ENCODE measurements around the gene PLEKHA6. TPM values are rescaled to one million over a fixed set of nuclear protein-coding genes. Genes with fewer than 3 reads are reported as not detected.
A peak's percentile ranks its signal among the peaks of the same experiment; 100 is the strongest.

Gene PLEKHA6
- 4.9 TPM for total RNA-seq

- DNase-seq (ENCODE audit: low spot score in 2 of 2) = no peak
- H3K27me3 ChIP-seq = no peaks in the 10 kb centered on the region
- TF ChIP-seq CTCF (IDR thresholded peaks at IDR 0.05) = no peak
- H3K9me3 ChIP-seq = no peaks in the 10 kb centered on the region
- H3K27ac ChIP-seq = no peak within 1 kb of the TSS
- intact Hi-C loops (cut with DNase I) = loop anchor here (5.0 to 10.0 kb wide), 2 partner anchors 147 to 495 kb away; partner anchors contain the start of genes GOLT1A and SNRPE
- no peaks in the 10 kb centered on the region for H3K36me3 ChIP-seq
- H3K4me3 ChIP-seq = no peak within 1 kb of the TSS
- H3K4me1 ChIP-seq = peaks cover 2 to 4% of the 10 kb centered on the region in 2 donors
Measured at GRCh38 chr1:204359474-204360255, at the start of gene PLEKHA6. PLEKHA6 (minus strand) TSS chr1:204359929; CDS start chr1:204273727, 86,202 bp downstream.

GRCh38 chr1:204409123-204409522, 49.4 kb upstream of the PLEKHA6 start:
- peaks cover 7 to 18% of the 10 kb centered on the region in 2 donors for H3K36me3 ChIP-seq
- H3K27ac ChIP-seq = peak overlapping the region; percentile 98 to 100
- H3K4me1 ChIP-seq = peaks cover 3 to 19% of the 10 kb centered on the region in 2 donors
- no peak for TF ChIP-seq CTCF (IDR thresholded peaks at IDR 0.05)
- no peaks in the 10 kb centered on the region for H3K9me3 ChIP-seq
- intact Hi-C loops (cut with DNase I) = no loop called here
- peak overlapping the region; percentile 76 to 100 for H3K4me3 ChIP-seq
- DNase-seq (ENCODE audit: low spot score in 2 of 2) = no peak
- no peaks in the 10 kb centered on the region for H3K27me3 ChIP-seq

GRCh38 chr1:204408602-204409001, 48.9 kb upstream of the PLEKHA6 start:
- H3K4me3 ChIP-seq = peak overlapping the region; percentile 76 to 100
- DNase-seq (ENCODE audit: low spot score in 2 of 2) = no peak
- peaks cover 13 to 23% of the 10 kb centered on the region in 2 donors for H3K36me3 ChIP-seq
- no peaks in the 10 kb centered on the region for H3K27me3 ChIP-seq
- TF ChIP-seq CTCF (IDR thresholded peaks at IDR 0.05) = no peak
- H3K9me3 ChIP-seq = no peaks in the 10 kb centered on the region
- peaks cover 3 to 19% of the 10 kb centered on the region in 2 donors for H3K4me1 ChIP-seq
- peak overlapping the region in 1 of 2 donors; percentile 98 for H3K27ac ChIP-seq
- intact Hi-C loops (cut with DNase I) = no loop called here

GRCh38 chr1:204408074-204408507, 48.4 kb upstream of the PLEKHA6 start:
- peak overlapping the region; percentile 76 to 100 for H3K4me3 ChIP-seq
- no peaks in the 10 kb centered on the region for H3K27me3 ChIP-seq
- intact Hi-C loops (cut with DNase I) = no loop called here
- peak overlapping the region in 1 of 2 donors; percentile 98 for H3K27ac ChIP-seq
- no peaks in the 10 kb centered on the region for H3K9me3 ChIP-seq
- TF ChIP-seq CTCF (IDR thresholded peaks at IDR 0.05) = no peak
- DNase-seq (ENCODE audit: low spot score in 2 of 2) = peak in 1 of 2 donors; percentile 79
- peaks cover 14 to 26% of the 10 kb centered on the region in 2 donors for H3K36me3 ChIP-seq
- H3K4me1 ChIP-seq = peaks cover 3 to 19% of the 10 kb centered on the region in 2 donors

- peak overlapping the region; percentile 76 to 100 for H3K4me3 ChIP-seq
- no peak for DNase-seq (ENCODE audit: low spot score in 2 of 2)
- peaks cover 2 to 16% of the 10 kb centered on the region in 2 donors for H3K4me1 ChIP-seq
- H3K27me3 ChIP-seq = no peaks in the 10 kb centered on the region
- peak overlapping the region in 1 of 2 donors; percentile 98 for H3K27ac ChIP-seq
- TF ChIP-seq CTCF (IDR thresholded peaks at IDR 0.05) = no peak
- H3K36me3 ChIP-seq = peaks cover 19 to 33% of the 10 kb centered on the region in 2 donors
- intact Hi-C loops (cut with DNase I) = no loop called here
- no peaks in the 10 kb centered on the region for H3K9me3 ChIP-seq
Measured at GRCh38 chr1:204407295-204407971, 47.7 kb upstream of the PLEKHA6 start.

All from ascending aorta (tissue), 2 donors.